Suprapubic skin (tissue), 3 donors: ENCODE data around the gene MVB12A.

Experiments used
- POLR2AphosphoS5 ChIP-seq, 3 donors: sonication (generic); formaldehyde crosslinking; IDR thresholded peaks; one replicate each; pipeline ENCODE4 v1.6.1; 2017; ENCODE audit warnings: antibody characterized with exemption in 3 of 3
- TF ChIP-seq, protein P1 (sequence below), 2 donors: fragments of 200-600 bp in 1 of 2; fragments of 450-650 bp in 1 of 2; sonication (generic) in 1 of 2; IDR thresholded peaks; one replicate each; pipeline ENCODE4 v1.5.1; 2016 to 2019; ENCODE audit warnings: antibody characterized with exemption in 2 of 2, mild to moderate bottlenecking in 1 of 2, moderate library complexity in 1 of 2

DNA sequence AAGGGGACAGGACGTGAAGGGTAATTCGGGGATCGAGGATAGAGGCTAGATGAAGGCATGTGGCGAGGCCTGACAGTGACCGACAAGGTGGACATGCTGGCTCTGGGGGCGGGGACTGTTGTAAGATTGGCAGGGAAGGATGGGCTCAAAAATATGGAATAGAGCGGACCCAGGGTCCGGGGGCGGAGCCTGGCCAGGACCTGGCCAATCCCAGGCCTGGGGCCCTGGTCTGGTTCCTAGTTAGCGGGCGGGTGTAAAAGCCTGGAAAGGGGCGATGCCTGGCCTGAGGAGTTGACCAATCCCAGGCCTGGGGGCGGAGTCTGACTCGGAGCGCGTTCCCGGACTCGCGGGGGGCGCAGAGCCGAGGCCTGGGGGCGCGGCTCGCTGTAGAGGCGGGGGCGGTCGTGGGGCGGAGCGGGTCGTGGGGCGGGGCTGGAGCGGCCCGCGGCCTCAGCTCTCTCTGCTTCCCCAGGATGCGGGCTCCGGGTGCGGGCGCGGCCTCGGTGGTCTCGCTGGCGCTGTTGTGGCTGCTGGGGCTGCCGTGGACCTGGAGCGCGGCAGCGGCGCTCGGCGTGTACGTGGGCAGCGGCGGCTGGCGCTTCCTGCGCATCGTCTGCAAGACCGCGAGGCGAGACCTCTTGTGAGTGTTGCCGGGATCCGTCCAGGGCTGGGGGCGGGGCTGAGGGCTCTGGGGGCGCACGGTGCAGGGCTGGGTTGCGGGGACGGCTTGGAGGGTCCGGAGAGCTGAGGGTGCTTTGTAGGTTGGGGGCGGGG lies 50.4 kb downstream of the MVB12A start, which contains the start of gene SLC27A1:
- TF ChIP-seq, protein P1, sequence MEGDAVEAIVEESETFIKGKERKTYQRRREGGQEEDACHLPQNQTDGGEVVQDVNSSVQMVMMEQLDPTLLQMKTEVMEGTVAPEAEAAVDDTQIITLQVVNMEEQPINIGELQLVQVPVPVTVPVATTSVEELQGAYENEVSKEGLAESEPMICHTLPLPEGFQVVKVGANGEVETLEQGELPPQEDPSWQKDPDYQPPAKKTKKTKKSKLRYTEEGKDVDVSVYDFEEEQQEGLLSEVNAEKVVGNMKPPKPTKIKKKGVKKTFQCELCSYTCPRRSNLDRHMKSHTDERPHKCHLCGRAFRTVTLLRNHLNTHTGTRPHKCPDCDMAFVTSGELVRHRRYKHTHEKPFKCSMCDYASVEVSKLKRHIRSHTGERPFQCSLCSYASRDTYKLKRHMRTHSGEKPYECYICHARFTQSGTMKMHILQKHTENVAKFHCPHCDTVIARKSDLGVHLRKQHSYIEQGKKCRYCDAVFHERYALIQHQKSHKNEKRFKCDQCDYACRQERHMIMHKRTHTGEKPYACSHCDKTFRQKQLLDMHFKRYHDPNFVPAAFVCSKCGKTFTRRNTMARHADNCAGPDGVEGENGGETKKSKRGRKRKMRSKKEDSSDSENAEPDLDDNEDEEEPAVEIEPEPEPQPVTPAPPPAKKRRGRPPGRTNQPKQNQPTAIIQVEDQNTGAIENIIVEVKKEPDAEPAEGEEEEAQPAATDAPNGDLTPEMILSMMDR (IDR thresholded peaks at IDR 0.05), result no peak
- peak in 1 of 3 donors; percentile 38 for TF ChIP-seq POLR2AphosphoS5 (IDR thresholded peaks at IDR 0.05)
